Adrenal gland (tissue), 12 donors: ENCODE data around the gene UBQLN4. TPM values are rescaled to one million over a fixed set of nuclear protein-coding genes. Genes with fewer than 3 reads are reported as not detected.

ENCODE experiments used
- DNase-seq, 7 donors: peaks; one replicate each; pipeline ENCODE4 v3.0.0-alpha.2; 2019 to 2020
- H3K27ac ChIP-seq, 5 donors: fragments of 200-600 bp; sonication (generic) in 4 of 5; 1 replicate in 3 of 5; 2 replicates in 2 of 5; pipeline versions ENCODE4 v1.5.1 to v1.8.0; 2016 to 2020; ENCODE audit warnings: mild to moderate bottlenecking in 1 of 5
- H3K27me3 ChIP-seq: fragments of 200-600 bp; 2 replicates; pipeline ENCODE4 v1.8.0; 2021
- H3K36me3 ChIP-seq, 2 donors: fragments of 200-600 bp; replicated peaks in 1 of 2; 1 replicate in 1 of 2; 2 replicates in 1 of 2; pipeline versions ENCODE4 v1.5.1 to v1.8.0; 2018 to 2022
- H3K4me1 ChIP-seq, 2 donors: fragments of 200-600 bp; replicated peaks in 1 of 2; 1 replicate in 1 of 2; 2 replicates in 1 of 2; pipeline versions ENCODE4 v1.5.1 to v1.8.0; 2018 to 2021
- H3K4me3 ChIP-seq, 4 donors: fragments of 200-600 bp; sonication (generic) in 3 of 4; one replicate each; pipeline ENCODE4 v1.5.1; 2016 to 2018
- H3K9me3 ChIP-seq, 3 donors: fragments of 200-600 bp; sonication (generic) in 1 of 3; replicated peaks in 1 of 3; 1 replicate in 2 of 3; 2 replicates in 1 of 3; pipeline versions ENCODE4 v1.5.1 to v1.8.0; 2016 to 2021
- CTCF ChIP-seq, 6 experiments: fragments of 450-650 bp in 4 of 6; fragments of 200-600 bp in 2 of 6; sonication (generic) in 1 of 6; IDR thresholded peaks; 1 replicate in 5 of 6; 2 replicates in 1 of 6; pipeline versions ENCODE4 v1.5.1 to v1.8.0; 2016 to 2021; ENCODE audit warnings: antibody characterized with exemption in 6 of 6, mild to moderate bottlenecking in 2 of 6, moderate library complexity in 1 of 6
- POLR2A ChIP-seq, 2 donors: fragments of 450-650 bp; IDR thresholded peaks; one replicate each; pipeline ENCODE4 v1.6.1; 2017; ENCODE audit warnings: antibody characterized with exemption in 2 of 2, mild to moderate bottlenecking in 2 of 2, moderate library complexity in 1 of 2
- WGBS, 4 donors: extraction: QIAGEN DNeasy Blood & Tissue Kit in 2 of 4; methylation state at CpG; one replicate each; pipeline versions ENCODE4 v1.1.5 to v1.1.7; 2013 to 2017; 5-methylcytosine and 5-hydroxymethylcytosine counted together
- intact Hi-C, 2 donors: fragments of 100-400 bp; cut with DNase I; formaldehyde crosslinking; loops; one replicate each; pipeline versions ENCODE4 v1.14.1 to v1.15.0; 2022 to 2023
- polyA plus RNA-seq, 3 donors: library from polyadenylated mRNA; stranded (reverse); fragments of 200-250 nt in 2 of 3; fragments of 350-450 nt in 1 of 3; fragmentation: Illumina TruSeq in 1 of 3; extraction: RNeasy Lipid Tissue Mini Kit (QIAGEN cat#74804) in 1 of 3; gene quantifications; one replicate each; pipeline ENCODE4 v1.2.3, GENCODE V29; 2013 to 2014
- total RNA-seq, 9 donors: library from RNA; depleted of rRNA in 4 of 9; stranded (reverse); fragments of >200 nt in 4 of 9; fragments of 120-200 nt in 1 of 9; fragmentation: NEBNext Ultra II Directional in 1 of 9; extraction: Animal tissue kit (Norgen Biotek cat#: 25700) in 1 of 9; gene quantifications; one replicate each; pipeline versions ENCODE4 v1.1.0 to v1.2.4, GENCODE V29; 2013 to 2023
- donor health status: healthy with polysubstance abuse.
- donor health status: Bipolar disorder and iron deficiency.
- donor health status: DM: yes; HTN: yes; CAD: no.
- donor health status: DM: no; HTN: no; CAD: no.
- donor health status: DM: no; HTN: no; CAD: no.
- donor health status: DM: yes; HTN: yes; CAD: no.

Gene UBQLN4
- total and polyA plus RNA-seq, 12 donors = 9.5 to 34.6 (median 23.3) TPM

GRCh38 chr1:156020293-156021092 is 33.1 kb downstream of the UBQLN4 start, which contains the start of gene SSR2:
SSR2 (minus strand) TSS chr1:156020951; CDS start chr1:156020167, 784 bp downstream.
- 0 to 1% (median 0%) methylated on average over 31 to 45 of the region's 45 CpGs for WGBS, 4 donors
- intact Hi-C loops = no loop called here
- H3K27me3 ChIP-seq = no peaks in the 10 kb centered on the region
- peaks cover 0 to 31% of the 10 kb centered on the region in 2 donors for H3K36me3 ChIP-seq
- TF ChIP-seq POLR2A (IDR thresholded peaks at IDR 0.05) (peak; percentile 48 to 56), CTCF (IDR thresholded peaks at IDR 0.05) (no peak)
- peak; percentile 87 to 95 (median 91) for DNase-seq
- peaks cover 16 to 28% of the 10 kb centered on the region in 2 donors for H3K4me1 ChIP-seq
- H3K27ac ChIP-seq = peak within 1 kb of the TSS; percentile 35 to 91 (median 88)
- peak within 1 kb of the TSS in 2 of 4 donors; percentile 60 to 89 for H3K4me3 ChIP-seq
- no peaks in the 10 kb centered on the region for H3K9me3 ChIP-seq

GRCh38 chr1:156019946-156020292 is 33.7 kb downstream of the UBQLN4 start:
- H3K27ac ChIP-seq = peak overlapping the region; percentile 35 to 91 (median 88)

GRCh38 chr1:156014829-156015228 is 38.8 kb downstream of the UBQLN4 start:
- Histone ChIP-seq H3K36me3 (peaks cover 0 to 87% of the 10 kb centered on the region in 2 donors), H3K9me3 (no peaks in the 10 kb centered on the region), H3K27ac (no peak overlapping the region), H3K4me1 (peaks cover 13 to 20% of the 10 kb centered on the region in 2 donors), H3K4me3 (no peak overlapping the region), H3K27me3 (no peaks in the 10 kb centered on the region)
- no peak for TF ChIP-seq CTCF (IDR thresholded peaks at IDR 0.05)
- intact Hi-C loops = loop anchor here in 1 of 2 donors (5.0 kb wide), 1 partner anchor 42 kb away; no protein-coding TSS in a partner anchor
- no peak for DNase-seq
- 89 to 95% (median 91%) methylated on average over 7 of the region's 7 CpGs for WGBS, 4 donors

More at GRCh38 chr1:156019946-156020292, 33.7 kb downstream of the UBQLN4 start:
- H3K36me3 ChIP-seq = peaks cover 0 to 37% of the 10 kb centered on the region in 2 donors
- DNase-seq = peak in 1 of 7 donors; percentile 35
- H3K27me3 ChIP-seq = no peaks in the 10 kb centered on the region
- H3K4me1 ChIP-seq = peaks cover 16 to 28% of the 10 kb centered on the region in 2 donors
- no peaks in the 10 kb centered on the region for H3K9me3 ChIP-seq
- no peak for TF ChIP-seq CTCF (IDR thresholded peaks at IDR 0.05)
- TF ChIP-seq POLR2A (IDR thresholded peaks at IDR 0.05) = no peak
- H3K4me3 ChIP-seq = peak overlapping the region in 2 of 4 donors; percentile 60 to 89
- WGBS, 4 donors = 26 to 42% (median 31%) methylated on average over 8 of the region's 8 CpGs
- intact Hi-C loops = no loop called here

- Histone ChIP-seq H3K27me3 (no peaks in the 10 kb centered on the region), H3K4me1 (peaks cover 0 to 5% of the 10 kb centered on the region in 2 donors), H3K36me3 (peaks cover 0 to 88% of the 10 kb centered on the region in 2 donors), H3K4me3 (no peak overlapping the region), H3K27ac (no peak overlapping the region), H3K9me3 (no peaks in the 10 kb centered on the region)
- intact Hi-C loops = loop anchor here in 1 of 2 donors (5.0 kb wide), 1 partner anchor 45 kb away; no protein-coding TSS in a partner anchor
- 84 to 92% (median 88%) methylated on average over 4 of the region's 4 CpGs for WGBS, 4 donors
- DNase-seq = no peak
- TF ChIP-seq POLR2A (IDR thresholded peaks at IDR 0.05) = no peak
These were observed 41.4 kb downstream of the UBQLN4 start for GRCh38 chr1:156012051-156012817.
